HS-5 (cell line): ENCODE data around the gene ZNF777.

Experiments
- DNase-seq: peaks from one replicate; pipeline ENCODE4 v3.0.0-alpha.2; 2012; ENCODE audit warnings: low read depth

ZNF777 gene

DNA sequence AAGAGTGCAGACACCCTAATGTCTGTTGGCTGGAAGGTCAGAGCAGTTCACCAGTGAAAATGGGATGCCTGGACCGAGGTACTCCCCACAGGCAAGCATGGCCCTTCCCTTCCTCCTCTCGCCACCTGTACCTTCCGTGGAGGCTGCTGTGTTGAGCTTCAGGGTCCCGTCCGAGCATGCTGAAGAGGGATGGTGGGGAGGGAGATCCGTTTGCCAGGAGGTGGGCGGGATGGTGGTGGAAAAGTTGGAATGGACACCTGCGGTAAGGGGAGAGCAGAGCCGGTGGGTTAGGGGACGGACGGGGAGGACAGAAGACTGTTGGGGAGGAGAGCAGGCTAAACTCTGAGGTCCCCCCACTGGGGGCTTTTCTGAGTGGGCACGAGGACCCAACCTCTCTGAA, 15.9 kb upstream of the ZNF777 start:
- no peak for DNase-seq

DNA sequence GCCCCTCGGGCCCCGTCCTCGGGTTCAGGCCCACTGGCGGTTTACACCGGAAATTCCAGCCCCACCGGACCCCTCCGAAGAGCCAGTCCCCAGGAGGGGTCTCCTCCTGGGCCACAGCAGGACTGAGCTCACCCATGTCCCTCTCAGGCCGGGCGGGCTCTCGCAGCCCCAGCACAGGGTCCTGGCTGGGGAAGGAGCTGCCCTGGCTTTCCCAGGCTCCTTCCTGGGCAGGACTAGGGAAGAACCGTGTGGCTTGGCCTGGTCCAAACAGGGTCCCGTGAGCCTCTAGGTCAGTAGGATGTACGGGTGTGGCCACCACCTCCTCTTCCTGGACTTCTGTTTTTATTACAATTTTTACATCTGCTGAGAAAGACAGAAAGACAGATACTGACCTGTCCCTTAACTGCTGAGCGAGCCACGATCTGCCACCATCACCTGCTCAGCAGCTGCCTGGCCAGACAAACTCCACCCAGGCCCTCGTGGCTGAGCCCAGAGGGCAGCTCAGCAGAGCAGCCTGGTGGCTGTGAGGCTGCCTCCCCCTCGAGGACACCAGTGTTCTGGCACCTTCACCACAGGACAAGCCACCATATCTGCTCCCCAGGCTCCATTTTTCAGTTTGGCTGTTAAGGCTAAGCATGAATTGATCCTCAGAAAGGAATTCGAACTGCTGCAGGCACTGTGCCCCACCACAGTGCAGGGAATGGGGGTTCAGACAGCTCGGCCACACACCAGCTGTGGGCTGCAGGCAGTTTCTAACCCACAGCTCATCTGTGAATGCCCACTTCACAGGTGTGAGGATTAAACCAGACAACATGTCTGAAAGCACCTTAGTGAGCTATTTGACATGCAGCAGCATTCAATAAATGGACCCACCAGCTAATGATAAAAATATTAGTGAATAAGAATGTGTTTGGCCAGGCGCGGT, 14.5 kb upstream of the ZNF777 start:
- DNase-seq = no peak

DNA sequence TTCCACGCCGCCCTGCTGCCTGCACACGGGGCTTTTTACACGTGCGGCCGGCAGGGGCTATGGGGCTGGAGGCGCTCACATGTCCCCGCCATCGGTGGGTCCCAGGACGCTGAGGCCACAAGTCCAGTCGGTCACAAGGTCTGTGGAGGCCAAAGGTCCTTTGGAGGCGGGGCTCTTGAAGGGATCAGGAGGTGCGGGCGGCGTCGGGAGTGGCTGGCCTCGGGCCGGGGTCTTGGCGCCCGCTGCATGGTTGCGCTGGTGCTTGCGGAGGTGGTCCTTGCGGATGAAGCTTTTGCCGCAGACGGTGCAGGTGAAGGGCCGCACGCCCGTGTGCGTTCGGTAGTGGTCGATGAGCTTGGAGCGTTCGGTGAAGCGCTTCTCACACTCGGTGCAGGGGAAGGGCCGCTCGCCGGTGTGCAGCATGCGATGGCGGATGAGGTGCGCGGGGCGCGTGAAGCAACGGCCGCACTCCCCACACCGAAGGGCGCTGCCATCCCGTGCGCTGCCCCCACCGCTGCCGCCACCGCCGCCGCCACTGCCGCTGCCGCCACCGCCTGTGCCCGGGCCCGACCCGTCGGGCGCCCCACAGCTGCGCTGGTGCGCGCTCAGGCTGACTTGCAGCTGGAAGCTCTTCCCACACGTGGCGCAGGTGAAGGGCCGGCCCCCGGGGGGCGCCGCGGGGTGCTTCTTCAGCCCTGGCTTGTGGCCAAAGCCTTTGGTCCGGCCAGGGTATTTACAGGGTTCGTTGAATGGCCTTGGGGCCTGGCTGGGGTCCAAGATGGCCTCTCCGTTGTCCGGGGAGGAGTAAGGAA, 13.7 kb upstream of the ZNF777 start:
- DNase-seq = no peak

DNA sequence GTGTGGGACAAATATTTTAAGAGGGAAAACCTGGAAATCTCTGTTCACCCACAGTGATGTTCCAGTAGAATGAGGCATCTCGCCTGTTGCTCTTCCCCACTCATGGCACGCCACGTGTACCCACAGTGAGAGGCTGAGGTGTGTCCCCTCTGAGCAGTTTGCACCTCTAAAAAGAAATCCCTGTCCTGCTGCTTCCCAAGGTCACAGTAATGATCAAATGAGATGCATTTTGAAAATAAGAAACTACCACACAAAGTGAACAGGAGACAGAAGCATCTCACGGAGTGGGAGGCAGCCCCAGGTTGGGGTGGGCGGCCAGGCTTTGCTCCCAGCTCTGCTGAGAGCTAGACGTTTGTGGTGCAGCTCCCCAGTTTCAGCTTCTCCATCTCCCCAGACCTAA, 12.4 kb upstream of the ZNF777 start:
- DNase-seq = no peak

DNA sequence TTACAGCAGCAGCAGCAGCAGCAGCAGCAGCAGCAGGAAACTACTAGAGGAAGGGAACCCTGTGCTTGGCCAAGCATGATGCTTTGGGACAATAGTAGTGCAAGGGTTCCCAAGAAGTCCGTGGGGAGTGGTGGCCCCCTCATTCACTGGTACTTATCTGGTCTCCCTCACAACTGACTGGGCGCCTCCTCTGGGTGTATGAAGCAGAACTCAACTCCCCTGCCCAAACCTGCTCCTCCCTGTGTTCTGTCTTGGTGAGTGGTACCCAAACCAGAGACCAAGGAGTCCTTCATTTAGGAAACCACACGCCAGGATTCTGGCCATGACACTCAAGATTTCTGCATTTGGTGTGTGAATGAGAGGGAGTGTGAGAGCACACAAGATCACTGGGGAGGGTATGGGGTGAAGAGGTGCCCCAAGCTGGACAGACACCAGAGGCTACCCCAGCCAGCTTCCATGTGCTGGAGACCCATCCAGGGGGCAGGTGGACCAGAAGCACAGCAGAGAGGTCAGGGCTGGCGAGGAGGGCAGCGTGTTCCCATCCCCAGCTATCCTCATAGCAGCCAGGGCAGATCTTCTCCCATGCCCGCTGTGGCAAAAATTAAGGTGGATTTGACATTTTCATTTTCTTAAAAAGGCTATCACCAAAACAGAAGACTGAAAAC, 10.6 kb upstream of the ZNF777 start:
- DNase-seq = no peak

DNA sequence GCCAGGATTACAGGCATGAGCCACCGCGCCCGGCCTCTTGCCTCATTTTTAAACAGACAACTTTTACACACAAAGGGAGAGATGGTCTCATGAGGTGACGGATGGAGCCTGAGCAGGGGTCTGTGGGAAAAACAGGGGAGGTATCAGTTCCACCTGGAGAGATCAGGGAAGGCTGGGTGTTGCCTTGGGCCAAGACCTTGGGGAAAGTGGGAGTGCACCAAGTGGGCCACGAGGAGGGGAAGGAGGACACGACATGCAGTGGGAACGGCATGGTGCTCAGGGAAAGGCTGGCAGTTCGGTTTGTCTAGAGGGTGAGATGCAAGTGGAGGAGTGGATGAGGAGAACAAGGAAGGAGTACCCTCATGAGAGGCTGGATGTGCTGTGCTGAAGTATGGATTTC, 8.9 kb upstream of the ZNF777 start:
- DNase-seq = no peak

DNA sequence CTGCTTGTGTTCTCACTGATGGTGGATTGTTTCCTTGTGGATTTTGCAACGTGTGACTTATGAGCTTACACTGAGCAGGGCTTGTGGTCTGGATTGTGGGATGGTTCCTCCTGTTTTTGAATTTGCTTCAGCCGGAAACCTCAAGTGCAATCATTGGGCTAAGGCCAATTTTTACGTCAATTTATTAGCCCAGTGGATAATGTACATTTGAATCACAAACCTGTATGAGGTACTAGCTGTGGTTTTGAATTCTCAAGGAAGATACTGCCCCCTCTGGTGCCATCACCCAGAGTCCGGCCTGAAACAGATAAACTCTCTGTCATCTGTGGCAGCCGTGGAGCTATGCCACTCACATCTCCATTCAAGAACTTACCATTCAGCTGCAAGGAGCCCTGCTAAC, 7.3 kb upstream of the ZNF777 start:
- DNase-seq = no peak

DNA sequence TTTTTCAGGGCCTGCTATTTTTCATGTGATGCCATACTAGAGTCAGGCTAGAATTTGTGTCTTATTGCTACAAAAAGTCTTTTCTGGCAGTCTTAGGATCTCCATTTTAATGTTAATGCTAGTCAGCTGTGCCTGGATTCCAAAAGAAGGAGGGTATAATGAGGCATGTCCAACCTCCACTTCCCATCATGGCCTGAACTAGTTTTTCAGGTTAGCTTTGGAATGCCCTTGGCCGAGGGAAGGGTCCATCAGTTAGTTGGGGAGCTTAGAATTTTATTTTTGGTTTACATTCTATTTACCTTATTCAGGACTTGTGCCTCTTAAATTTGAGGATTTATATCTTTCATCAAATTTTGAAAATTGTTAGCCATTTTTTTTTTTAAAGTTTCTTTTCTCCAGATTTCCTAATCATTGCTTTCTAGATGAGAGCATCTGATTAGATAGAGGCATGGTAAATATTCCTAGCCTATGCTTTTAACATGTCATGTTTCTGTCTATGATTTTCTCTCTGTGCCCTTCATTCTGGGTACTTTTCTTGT, 6.5 kb upstream of the ZNF777 start:
- no peak for DNase-seq

DNA sequence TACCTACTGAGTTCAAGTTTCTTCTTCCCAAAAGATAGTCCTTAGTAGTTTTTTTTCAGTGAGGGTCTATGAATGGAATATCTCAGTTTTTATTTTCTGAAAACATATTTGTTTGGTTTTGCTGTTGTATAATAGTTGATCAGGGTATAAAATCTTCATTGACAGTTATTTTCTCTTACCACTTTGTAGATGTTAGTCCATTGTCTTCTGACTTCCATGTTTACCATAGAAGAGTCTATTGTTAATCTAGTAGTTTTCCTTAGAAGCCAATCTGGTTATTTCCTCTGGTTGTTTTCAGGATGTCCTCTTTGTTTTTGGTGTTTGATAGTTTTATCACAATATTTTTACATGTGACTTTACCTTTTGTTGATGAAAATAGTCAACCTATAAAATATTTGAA, 5.5 kb upstream of the ZNF777 start:
- no peak for DNase-seq

DNA sequence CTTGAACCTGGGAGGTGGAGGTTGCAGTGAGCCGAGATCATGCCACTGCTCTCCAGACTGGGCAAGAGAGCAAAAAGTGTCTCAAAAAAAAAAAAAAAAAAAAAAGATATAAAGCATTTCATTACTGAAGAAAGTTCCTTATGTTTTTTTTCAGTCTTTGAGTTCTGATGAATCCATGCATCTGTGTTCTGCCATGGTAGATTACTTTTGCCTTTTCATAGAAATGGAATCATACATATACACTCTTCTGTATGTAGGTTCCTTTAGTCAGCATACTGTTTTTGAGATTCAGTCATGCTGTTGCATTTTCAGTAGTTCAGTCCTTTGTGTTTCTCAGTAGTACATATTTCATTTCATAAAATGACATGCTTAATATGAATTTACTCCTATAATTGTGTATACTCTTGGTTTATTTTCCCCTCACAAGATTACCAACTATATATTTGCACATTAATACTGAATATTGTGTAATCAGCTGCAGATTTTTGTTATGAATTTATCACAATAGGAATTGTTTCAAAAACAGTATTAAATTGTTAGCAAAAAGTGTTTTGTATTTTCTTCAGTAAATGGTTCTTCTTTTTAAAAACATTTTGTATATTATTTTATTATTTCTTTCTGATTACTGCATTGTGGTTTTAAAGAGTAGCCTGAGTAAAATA, 2.8 kb upstream of the ZNF777 start:
- DNase-seq = no peak

DNA sequence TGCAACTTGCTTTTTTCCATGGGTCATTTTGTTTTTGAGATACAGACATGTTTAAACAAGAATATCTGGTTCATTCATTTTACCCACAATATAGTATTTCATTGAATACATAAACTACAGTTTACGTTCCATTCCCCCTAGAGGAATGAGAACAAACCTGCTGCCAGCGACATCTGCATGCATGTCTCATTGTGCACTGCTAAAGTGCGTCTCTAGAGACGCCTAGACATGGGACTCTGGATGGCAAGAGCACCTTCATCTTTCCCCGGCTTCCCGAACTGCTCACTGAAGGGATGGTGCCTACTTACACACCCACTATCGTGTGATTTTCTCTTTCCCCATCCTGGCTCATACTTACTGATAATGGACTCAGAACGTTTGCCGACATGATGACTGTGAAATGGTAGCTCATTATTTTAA, 1.2 kb upstream of the ZNF777 start:
- DNase-seq = no peak

DNA sequence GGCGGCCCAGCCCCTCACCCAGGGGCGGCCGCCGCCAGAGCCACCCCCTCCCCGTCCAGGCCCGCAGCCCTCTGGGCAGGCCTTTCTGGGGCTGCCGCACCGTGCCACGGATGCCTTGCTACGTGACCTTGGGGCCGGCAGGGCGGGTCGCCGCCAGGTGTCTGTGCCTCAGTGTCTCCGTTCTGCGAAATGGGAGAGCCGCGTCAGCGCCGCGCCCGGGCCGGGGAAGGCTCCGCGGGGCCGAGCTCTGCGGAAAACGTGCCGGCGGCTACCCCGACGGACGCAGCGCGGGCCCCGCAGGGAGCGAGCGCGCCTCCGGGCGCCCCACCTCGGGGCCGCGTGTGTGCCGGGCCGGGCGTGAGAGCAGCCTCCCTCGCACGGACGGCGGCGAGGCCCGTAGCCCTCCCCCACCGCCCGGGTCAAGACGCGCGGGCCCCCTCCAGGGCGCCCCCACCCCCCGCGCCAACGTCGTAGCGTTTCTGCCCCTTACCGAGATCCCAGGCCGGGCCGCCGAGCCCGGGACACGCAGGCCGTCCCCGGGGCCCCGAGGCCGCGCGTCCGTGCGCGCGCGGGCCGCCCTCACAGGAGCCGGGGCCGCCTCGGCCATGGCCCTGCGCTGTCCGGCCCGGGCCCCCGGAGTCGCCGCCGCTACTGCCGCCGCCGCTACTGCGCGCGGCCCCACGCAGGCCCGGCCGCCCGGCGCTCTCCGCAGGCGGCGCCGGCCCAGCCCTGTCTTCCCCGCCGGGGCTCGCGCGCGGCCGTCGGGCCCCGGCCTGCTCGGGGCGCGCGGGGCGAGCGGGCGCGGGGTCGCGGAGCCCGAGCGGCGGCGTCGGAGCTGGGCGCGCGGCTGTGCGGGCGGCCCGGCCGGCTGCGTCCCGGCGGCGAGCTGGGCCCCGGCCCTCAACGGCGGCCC, 1.1 kb downstream of the ZNF777 start:
- no peak for DNase-seq

DNA sequence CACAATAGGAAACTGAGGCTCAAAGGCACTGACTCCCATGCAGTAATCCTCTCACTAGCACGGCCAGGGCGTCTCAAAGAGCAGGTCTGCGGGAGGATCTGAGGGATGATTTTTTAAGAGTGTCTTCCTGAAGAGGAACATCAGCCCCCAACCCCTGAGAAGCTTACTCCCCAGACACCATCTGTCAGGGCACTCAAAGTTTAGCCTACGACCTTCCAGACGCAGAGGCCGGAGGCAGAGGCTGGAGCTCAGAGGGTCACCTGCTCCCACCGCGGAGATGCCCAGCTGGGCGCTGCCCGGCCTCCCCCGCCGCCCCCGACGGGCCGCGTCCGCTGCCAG, 1.7 kb downstream of the ZNF777 start:
- no peak for DNase-seq

DNA sequence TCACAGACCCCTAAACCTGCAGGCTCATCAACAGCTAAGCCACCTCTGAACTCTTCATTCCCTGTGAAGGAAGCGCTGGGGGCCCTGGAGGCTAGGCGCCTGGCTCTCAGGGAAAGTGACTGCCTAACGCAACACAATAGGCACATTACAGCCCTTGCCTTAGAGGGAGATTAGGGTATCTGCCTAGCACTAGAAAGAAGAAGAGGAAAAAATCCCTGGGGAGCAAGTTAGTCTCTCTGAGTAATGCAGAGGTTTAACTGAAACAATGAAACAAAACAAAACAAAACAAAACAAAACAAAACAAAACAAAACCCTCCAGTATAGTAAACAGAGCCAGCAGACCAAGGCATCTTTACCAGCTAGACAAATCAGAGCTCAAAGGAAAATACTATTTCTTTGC, 2.6 kb downstream of the ZNF777 start:
- DNase-seq = no peak

DNA sequence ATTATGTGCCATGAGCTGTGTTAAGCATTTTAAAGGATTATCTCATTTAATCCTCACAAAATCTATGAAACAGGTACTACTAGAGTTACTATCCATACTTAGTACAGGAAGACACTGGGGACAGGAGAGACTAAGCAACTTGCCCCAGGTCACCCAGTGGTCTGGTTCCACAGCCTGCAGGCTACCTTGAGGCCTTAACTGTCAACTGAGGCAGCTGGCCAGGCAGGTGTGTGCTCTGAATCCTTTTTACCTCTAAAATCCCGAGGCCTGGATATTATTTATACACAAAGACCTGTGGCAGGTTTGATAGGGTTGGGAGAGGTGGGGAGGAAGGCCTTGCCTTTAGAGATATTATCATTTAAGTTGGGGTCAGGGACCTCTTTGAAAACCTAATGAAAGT, 3.1 kb downstream of the ZNF777 start:
- no peak for DNase-seq

DNA sequence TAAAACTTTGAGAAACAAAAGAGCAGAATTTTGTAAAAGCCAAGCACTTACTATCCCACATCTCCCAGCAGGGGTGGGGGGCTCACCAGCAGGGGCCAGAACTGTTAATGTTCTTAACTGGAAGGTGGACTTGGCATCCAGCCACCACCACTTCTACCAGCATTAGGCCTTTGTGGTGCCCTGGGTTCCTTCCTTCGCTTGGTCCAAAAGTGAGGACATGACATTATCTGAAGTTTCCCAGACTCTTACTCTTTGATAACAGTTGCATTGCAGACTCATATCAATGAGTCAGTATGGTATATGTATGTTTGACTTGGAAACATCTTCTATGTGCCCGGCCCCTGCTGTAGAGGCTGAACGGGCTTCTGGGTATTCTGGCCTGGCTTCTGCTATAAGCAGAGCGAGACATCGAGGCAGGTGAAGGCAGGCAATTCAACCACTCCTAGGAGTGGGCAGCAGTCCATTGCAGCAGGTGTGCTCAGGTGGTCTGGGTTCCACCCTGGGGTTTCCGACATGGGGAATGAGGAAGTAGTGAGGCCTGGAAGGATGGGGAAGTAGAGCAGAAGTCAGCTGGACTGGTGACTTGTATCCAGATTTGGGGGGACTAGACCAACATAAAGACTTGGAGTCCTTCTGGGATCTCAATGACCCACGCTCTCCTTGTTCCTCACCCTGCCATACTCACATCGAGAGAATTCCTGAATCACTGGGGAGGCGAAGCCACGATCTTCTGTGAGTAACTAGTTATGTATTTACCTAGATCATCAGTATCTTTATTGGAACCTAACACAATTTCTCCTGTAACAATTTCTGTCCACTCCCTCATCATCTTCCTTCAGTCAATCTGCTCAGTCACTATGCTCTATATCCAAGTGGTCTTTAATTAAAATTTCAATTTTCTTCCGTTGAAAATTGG, 4.1 kb downstream of the ZNF777 start:
- DNase-seq = no peak

DNA sequence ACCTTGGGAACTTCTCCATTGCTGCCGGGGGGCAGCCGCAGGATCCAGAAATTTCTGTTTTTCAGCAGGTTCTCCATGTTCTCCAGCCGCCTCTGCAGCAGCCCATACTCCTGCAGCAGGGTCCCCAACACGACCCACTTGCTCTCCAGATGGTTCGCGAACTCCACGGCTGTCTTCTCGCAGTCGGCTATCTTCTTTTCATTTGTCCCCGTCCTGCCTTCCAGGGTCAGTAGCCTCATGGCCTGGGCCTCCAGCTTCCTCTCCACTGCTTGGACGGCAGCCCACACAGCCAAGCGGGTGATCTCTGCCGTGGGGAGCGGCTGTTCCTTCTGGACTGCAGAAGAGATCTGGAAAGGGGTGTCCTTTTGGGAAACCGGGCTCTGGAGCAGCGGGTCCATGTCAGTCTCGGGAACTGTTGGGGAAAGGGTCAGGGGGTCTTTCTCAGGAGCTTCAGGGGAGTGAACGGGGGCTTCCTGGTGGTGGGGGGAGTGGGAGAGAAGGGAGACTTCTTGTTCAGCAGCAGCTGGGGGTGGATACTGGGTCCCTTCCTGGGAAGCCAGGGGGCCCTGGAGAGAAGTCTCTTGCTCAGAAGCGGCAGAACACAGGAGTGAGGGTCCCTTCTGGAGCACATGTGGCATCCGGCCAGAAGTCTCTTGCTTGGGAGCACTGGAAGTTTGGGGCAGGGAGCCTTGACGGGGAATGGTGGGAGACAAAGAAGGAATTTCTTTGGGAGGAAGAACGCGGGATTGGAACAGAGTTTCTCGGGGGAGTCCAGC, 5.5 kb downstream of the ZNF777 start:
- no peak for DNase-seq

DNA sequence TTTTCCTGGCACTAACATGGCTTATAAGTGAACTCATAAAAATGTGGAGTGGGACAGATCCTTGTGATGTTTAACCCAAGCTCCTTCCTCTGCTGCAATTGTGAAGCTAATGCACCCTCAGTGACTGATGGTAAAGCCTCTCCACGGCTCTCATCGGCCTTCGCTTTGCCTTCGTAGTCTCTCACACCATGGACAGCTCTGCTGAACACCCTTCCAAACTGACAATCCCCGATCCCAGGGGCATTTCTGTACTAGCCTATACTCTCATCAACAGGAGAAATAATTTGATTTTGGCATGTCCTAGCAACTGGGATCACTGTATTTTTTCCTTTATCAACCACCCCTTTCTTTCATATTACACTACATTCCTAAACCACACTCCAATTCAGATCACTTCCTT, 6.1 kb downstream of the ZNF777 start:
- no peak for DNase-seq

DNA sequence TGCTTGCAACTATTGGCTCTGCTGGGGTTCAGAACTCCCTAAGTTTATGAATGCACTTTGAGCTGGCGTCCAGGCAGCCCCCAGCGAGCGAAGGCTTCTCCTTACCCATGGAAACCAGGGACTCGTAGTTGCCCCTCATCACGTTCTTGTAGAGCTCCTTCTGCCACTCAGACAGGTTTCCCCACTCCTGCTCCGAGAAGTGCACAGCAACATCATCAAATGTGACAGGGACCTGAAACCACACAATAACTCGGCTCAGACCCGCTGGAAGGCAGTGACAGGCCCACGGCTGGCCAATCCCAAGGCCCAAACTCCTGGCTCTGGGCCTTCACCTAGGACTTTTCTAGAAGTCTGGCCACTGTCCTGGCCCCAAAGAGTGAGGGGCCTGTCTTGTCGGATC, 6.9 kb downstream of the ZNF777 start:
- no peak for DNase-seq
